ENCODE results near the gene DENND1A.

DENND1A gene

GRCh38 chr9:123678878-123679329, 251.0 kb downstream of the DENND1A start:
- DNase-seq, result peak; percentile 59

- peak; percentile 91 for DNase-seq
Measured at GRCh38 chr9:123678038-123678877, 251.7 kb downstream of the DENND1A start.

GRCh38 chr9:123676869-123677268, 253.1 kb downstream of the DENND1A start:
- DNase-seq, result no peak

DNA sequence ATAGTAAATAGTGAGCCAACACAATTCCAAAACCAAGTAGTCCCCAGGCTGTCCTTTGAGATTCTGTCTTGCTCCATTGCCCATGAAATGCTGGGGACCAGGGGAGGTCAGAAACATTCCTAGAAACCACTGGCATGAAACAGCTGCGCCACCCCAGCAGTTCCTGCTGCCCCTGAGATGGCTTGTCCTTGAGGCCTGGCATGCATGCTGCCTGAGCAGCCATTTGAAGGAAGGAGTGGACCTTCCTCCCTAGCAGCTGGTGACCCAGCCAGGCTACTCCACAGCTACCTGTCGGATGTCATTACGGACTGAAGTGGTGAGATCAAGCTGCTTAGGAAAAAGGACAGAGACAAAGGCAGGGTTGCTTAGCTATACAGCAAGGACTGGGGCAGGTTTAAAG, 260.6 kb downstream of the DENND1A start:
- peak; percentile 63 for DNase-seq

DNA sequence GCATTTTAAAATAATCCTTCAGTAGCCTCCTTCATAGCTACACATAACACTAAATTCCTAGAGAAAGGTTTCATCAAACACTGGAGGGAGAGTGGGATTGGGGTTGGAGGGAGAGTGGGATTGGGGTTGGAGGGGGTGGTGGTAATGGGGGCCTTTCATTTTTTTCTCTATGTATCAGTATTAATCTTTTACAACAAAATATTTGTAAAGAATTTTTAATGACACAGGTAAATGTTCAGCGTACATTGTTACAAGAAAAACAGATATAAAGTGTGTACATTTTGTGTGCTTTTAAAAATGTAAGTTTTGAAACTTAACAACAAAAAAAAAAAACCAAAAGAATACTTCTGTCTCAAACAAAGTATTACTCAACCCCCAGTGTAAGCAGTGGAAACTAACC, 266.4 kb downstream of the DENND1A start:
- DNase-seq, result no peak

DNA sequence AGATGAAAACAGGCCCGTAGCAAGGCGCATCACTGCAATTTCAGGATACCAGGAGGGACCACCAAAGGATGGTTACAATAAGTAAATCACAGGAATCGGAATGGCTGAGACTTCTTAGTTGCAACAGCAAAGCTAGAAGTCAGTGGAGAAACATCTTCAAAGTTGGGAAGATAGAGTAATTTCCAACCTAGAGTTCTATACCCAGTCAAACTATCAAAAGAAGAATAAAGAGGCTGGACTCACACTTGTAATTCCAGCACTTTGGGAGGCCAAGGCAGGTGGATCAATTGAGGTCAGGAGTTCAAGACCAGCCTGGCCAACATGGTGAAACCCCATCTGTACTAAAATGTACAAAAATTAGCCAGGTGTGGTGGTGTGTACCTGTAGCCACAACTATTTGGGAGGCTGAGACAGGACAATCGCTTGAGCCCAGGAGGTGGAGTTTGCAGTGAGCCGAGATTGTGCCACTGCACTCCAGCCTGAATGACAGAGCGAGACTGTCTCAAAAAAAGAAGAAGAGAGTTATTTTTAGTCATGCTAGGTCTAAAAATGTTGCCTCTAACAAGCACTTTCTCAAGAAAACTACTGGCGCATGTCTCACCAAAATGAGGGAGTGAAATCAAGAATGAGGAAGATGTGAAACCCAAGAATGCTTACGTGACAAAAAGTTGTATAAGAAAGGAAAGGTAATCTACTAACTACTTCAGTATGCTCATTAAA, 267.7 kb downstream of the DENND1A start:
- DNase-seq, result no peak

DNA sequence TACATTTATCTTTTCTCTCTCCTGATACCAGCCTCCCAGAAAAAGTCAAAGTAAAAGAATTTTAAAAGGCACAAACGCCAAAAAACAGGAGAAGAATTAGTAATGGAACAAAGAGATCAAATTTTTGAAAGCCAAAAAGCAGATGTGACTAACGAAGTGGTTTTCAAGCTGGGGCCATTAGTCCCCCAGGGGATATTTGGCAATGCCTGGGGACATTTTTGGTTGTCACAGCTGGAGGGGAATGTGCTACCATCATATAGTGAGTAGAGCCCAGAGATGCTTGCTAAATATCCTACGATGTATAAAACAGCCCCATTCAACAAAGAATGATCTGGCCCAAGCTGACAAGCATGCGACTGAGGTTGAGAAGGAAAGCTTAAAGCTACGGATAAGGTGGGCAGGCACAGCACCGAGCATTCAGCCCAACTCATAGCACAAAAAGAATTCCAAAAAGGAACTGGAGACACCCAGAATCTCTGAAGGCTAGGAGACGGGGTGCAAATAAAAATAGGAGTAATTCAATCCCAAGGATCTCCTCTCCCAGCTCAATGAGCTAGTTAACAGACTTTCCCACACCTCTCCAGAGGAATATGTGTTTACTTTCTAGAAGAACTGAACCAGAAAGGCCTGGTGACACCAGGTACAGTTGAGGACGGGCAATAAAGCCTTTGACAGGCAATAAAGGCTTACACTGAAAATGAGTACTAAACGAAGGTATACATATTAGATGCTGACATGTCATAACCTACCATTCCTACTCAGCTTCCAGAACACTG, 269.0 kb downstream of the DENND1A start:
- DNase-seq, result no peak

DNA sequence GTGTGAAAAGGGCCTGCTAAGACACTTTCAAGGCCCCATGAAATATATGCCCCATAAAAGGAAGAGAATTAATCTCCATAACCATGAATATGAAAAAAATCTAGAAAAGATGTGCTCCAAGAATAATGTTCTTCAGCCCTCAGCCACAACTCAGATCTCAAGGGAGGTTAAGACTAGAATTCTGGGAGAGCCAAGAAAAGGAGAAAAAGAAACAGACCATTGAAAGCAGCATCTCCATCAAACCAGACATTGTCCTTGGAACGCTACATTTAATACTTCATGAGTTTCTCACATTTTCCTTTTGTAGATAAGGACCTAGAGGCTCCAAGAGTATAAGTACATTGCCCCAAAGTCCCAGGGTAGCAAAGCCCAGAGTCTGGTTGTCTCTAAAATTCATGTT, 270.6 kb downstream of the DENND1A start:
- DNase-seq, result no peak

DNA sequence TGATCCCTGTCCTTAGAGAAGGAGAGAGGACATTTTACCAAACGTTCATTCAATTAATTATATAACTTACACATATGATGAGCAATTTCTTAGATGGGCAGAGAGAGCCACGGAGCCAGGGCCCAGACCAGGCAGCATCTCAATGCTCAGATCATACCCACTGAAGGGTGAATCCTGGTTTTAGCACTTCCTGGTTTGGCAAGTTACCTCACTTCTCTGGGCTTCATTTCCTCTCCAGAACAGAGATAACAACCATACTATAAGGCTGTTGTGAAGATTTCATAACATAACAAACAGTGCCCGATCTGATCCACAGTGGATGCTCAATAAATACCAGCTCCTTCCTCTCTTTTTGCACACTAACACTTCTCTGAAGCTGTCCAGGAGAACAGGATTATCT, 271.1 kb downstream of the DENND1A start:
- peak; percentile 12 for DNase-seq

DNA sequence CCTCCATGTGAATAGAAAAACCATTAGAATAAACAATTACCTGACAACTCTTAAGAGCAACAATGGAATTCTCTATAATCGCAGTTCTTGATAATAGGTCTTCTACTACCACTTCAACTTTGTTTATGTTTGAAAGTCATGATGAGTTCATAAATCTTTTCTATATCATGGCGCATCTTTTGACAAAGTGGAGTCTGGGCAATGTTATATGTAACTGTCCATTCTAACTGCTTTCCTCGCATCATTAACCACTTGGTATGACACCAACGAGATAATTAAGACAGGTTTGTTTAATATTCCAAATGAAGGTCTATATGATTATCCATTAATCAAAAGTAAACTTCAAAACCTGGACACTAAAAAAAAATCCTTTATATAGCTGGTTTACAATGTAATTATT, 272.0 kb downstream of the DENND1A start:
- no peak for DNase-seq

- DNase-seq, result no peak
Measured at GRCh38 chr9:123657099-123657498, 272.8 kb downstream of the DENND1A start.

- DNase-seq, result no peak
Measured at GRCh38 chr9:123656565-123656964, 273.4 kb downstream of the DENND1A start.

GRCh38 chr9:123655681-123656423, 274.1 kb downstream of the DENND1A start:
- DNase-seq, result no peak

DNA sequence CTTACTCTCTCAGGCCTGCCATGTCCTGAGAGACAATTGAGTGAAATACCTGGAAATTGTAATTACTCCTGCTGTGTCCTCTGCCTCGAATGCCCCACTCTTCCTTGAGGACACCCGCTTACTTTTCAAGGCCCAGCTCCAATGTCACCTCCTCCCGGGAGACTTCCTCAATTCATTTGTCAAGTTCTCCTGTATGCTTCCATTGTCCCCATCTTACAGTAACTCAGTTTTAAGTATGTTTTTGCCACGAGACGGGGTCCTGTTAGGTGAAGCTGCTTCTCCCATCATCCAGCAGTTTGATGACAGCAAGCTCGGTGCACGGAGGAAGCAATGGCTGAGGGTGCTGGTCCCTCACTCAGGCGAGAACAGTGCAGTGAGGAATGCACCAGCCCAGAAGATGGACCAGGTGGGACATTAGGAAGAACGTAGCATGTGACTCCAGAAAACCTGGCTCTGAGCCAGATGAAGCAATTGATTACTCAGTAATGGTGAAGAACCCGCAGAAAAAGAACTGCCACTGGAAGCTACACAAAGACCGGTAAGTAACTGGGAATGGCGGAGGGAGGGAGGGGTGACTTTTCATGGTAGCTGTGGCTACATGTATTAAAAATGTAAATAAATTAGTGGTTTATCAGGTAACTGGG, 274.8 kb downstream of the DENND1A start:
- no peak for DNase-seq

DNA sequence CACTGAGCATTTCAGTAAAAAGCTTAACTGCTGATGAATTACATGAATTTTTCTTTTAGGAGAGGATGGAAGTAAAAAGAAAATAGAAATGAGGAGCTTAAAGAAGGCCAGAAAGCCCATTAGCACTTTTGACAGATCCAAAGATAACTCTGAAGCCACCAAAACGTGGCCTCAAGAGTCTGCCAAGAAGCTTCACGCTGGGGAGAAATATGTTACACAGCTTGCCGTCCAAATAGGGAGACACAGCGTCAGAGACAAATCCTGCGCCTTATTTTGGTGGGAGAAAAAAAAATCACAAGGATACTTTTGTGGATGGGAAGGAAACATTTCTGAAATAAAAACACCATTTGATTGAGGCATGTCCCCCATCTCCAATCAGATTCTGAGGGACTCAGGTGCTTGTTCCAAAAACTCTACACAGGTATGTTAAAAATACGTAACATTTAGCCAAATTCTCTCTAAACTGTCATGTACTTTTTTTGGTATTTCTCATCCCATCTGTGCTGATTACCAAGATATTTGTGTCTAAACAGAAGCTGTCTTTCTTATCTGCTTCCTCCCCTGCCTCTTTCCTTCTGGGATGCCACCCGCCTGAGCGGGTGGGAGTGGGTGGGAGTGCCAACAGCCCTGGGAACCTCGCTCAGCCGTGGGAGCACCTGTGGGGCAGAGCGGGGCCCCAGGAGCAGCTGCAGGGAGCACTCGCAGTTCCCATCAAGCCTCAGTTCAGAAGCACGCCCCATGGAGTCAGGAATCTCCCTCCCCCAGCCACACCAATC, 275.5 kb downstream of the DENND1A start:
- no peak for DNase-seq

DNA sequence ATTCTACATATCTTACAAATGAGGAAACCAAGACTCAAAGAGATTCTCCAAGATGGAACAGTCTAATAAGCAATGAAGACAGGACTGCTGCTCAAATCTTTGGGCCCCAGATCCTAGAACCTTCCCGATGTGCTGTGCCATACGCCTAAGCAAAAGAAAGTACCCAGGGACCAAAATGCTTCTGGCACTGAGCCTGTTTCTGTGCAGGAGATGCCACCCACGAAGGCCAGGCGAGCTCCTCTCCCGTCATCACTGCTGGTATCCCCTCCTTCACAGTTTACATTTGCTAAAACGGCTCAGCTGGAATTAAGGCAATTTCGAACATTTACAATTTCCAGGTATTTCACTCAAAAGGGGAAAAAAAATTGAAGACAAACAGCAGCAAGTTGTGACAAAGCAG, 277.5 kb downstream of the DENND1A start:
- DNase-seq, result no peak

DNA sequence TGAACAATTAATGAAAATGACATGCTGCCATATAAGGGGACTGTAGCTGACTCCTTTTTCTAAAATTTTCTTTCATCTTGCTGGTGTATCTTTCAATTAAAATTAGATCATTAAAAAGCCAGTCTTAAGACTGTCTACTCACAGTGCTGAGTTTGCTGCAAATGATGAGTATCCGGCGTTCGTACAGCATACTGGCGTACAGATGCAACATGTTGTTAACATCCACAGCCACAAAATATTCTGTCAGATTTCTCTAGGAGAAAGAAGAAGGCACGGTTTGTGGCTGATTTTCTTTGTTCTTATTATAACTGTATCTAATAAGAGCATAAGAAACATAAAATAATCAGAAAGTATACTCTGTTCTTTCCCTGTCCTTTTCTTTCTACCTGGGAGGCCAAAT, 278.1 kb downstream of the DENND1A start:
- no peak for DNase-seq

DNA sequence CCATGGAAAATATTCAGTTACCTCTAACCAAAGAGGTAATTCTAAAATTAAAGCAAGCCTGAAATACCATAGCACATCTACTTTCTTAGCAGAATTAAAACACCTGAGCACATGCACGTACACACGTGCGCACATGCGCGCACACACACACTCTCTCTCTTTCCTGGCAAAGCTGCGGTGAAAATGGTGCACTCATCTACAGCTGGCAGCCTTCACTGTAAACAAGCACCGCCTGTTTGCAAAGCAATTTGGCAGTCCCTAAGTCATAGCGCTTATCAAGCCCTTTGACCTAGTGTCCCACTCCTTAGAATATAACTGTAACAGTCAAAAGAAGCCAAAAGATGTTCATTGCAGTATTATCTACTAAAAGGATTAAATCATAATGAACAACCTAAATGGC, 278.7 kb downstream of the DENND1A start:
- DNase-seq, result peak; percentile 89

- DNase-seq, result no peak
Measured at GRCh38 chr9:123649909-123650308, 280.0 kb downstream of the DENND1A start.

DNA sequence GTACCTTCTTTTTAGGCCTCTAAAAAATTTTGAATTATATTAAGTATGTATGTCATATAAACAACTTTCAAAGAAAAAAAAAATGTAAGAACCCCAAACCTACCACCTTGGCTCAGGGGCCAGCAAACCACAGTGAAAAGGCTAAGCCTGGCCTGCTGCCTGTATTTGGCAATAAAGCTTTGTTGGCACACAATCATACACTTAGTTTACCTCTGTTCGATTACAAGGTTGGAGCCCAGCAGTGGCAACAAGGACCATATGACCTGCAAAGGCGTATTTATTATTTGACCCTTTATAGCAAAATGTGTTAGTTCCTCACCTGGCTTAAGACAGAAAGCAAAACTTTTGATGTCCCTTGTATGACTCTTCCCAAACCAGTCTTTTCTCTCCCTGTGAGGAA, 282.8 kb downstream of the DENND1A start:
- DNase-seq, result peak; percentile 56

- DNase-seq, result no peak
Measured at GRCh38 chr9:123645762-123646161, 284.2 kb downstream of the DENND1A start.

All from NCI-H2029 treated with DMSO at 0.1 percent for 48 hours (cell line).